NAMALWA (cell line): Measurements from ENCODE around the gene GSE1.

Source experiments
- DNase-seq: peaks from one replicate; pipeline ENCODE4 v3.0.0-alpha.2; 2015; ENCODE audit warnings: low spot score

GSE1 gene

GRCh38 chr16:85722128-85722893 lies 109.2 kb downstream of the GSE1 start:
- no peak for DNase-seq

GRCh38 chr16:85724126-85724879 lies 111.2 kb downstream of the GSE1 start:
- DNase-seq, result no peak

- no peak for DNase-seq
Measured at GRCh38 chr16:85724936-85725335, 111.8 kb downstream of the GSE1 start.
